ENCODE data around the gene DUSP16.

- TF ChIP-seq ZNF384 (IDR thresholded peaks at IDR 0.05) = no peak
- TF ChIP-seq FOXM1 (IDR thresholded peaks at IDR 0.05; ENCODE audit: borderline replicate concordance) = no peak
- no peak for TF ChIP-seq ARNT (IDR thresholded peaks at IDR 0.05)
Observed at GRCh38 chr12:12587878-12588277, 25.2 kb upstream of the DUSP16 start.

Data from HEK293T (cell line).